GM12891 (cell line): ENCODE measurements around the gene LRP1.

ENCODE experiments used
- POLR2A ChIP-seq: IDR thresholded peaks from 2 replicates; pipeline ENCODE4 v1.6.1; 2011; ENCODE audit warnings: low read depth, low read length, control low read depth
- POLR2AphosphoS5 ChIP-seq: IDR thresholded peaks from 2 replicates; pipeline ENCODE4 v1.6.1; 2011; ENCODE audit warnings: low read depth, low read length, control low read depth

DNA sequence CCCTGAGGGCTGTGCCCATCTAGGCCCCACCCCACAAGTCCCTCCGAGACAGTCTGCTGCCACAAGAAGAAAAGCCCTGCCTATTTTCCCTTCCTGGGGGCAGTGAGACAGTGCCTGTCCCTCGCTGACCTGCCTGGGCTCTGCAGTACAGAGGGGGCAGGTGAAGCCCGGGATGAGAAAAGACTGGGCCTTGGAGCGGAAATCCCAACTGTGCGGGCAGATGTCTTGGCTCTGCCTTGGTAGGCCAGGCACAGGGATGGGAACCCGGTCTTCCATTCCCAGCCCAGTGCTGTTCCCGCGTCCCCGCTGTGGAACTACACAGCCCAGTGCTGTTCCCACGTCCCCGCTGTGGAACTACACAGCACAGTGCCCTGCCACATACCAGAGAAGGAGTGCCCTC lies 75.5 kb downstream of the LRP1 start:
- TF ChIP-seq POLR2A (no peak), POLR2AphosphoS5 (no peak)
